HEK293 (cell line): Measurements from ENCODE around the gene C9orf78.

ENCODE experiments used
- BCL11A ChIP-seq: fragments of 450-650 bp; formaldehyde crosslinking; IDR thresholded peaks from 2 replicates; pipeline ENCODE4 v1.5.1; 2016; ENCODE audit warnings: low read depth, missing biosample characterization, missing genetic modification characterization
- SETDB1 ChIP-seq: IDR thresholded peaks from one replicate; pipeline ENCODE4 v1.6.1; 2017; ENCODE audit warnings: mild to moderate bottlenecking, low read length, moderate library complexity, mixed read lengths; ENCODE audit not compliant: insufficient read length
- ZNF248 ChIP-seq: fragments of 450-650 bp; formaldehyde crosslinking; IDR thresholded peaks from 2 replicates; pipeline ENCODE4 v1.5.1; 2017; ENCODE audit warnings: missing biosample characterization, missing genetic modification characterization
- ZNF311 ChIP-seq: fragments of 450-650 bp; formaldehyde crosslinking; IDR thresholded peaks from 2 replicates; pipeline ENCODE4 v1.5.1; 2017; ENCODE audit warnings: missing biosample characterization, missing genetic modification characterization, borderline replicate concordance
- ZNF510 ChIP-seq: fragments of 450-650 bp; formaldehyde crosslinking; IDR thresholded peaks from 2 replicates; pipeline ENCODE4 v1.5.1; 2018; ENCODE audit warnings: mild to moderate bottlenecking, missing genetic modification characterization, missing biosample characterization; ENCODE audit not compliant: insufficient replicate concordance
- ZNF530 ChIP-seq: fragments of 450-650 bp; formaldehyde crosslinking; IDR thresholded peaks from 2 replicates; pipeline ENCODE4 v1.5.1; 2016; ENCODE audit warnings: low read depth, missing biosample characterization, missing genetic modification characterization
- ZNF707 ChIP-seq: fragments of 450-650 bp; formaldehyde crosslinking; IDR thresholded peaks from 2 replicates; pipeline ENCODE4 v1.5.1; 2016; ENCODE audit warnings: missing biosample characterization, missing genetic modification characterization
- ZNF792 ChIP-seq: fragments of 450-650 bp; formaldehyde crosslinking; IDR thresholded peaks from 2 replicates; pipeline ENCODE4 v1.5.1; 2016; ENCODE audit warnings: missing biosample characterization, missing genetic modification characterization
- TF ChIP-seq, protein P1 (sequence below): fragments of 450-650 bp; formaldehyde crosslinking; IDR thresholded peaks from 2 replicates; pipeline ENCODE4 v1.5.1; 2017; ENCODE audit warnings: missing biosample characterization, missing genetic modification characterization
- TF ChIP-seq, protein P2 (sequence below): fragments of 450-650 bp; formaldehyde crosslinking; IDR thresholded peaks from 2 replicates; pipeline ENCODE4 v1.5.1; 2016; ENCODE audit warnings: missing biosample characterization, missing genetic modification characterization
- TF ChIP-seq, protein P3 (sequence below): fragments of 450-650 bp; formaldehyde crosslinking; conservative IDR thresholded peaks from 2 replicates; pipeline ENCODE4 v1.5.1; 2016; ENCODE audit warnings: low read depth, missing biosample characterization, missing genetic modification characterization
- TF ChIP-seq, protein P4 (sequence below): fragments of 450-650 bp; formaldehyde crosslinking; IDR thresholded peaks from 2 replicates; pipeline ENCODE4 v1.5.1; 2016; ENCODE audit warnings: missing biosample characterization, missing genetic modification characterization

DNA sequence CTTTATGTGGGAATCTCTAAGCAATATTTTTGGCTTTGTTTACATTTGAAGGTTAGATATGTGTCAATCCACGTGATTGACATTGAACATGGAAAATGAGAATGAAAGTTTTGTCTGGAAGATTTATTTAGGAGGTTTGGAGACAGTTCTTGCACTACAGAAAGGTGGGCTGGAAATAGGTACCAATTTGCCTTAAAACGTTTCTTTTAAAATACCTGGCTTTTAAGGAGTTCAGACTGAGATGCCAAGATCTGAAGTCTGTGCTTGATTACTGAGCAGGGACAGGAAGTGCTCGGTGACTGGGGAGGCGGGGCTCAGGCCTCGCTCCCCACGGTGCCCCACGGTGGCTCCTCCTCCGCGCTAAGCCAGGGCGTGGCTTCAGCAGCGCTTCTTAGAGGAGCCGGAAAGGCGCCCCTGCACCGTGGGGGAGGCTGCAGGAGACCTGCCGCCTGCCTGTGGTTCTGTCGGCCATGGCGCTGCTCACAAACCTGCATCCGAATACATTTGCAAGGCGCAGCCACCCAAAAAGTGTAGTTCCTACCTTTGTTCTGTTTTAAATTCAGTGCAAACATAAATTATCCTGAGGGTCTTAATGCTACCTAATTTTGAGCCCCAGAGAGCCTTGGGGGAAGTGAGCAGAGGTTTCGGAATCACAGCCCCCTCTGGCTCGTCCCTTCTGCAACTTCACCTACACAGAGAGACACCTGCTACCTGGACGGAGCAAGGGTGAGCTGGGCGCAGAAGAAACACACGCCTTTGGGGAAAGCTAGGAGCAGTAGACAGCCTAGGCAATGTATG is 49.3 kb upstream of the C9orf78 start:
- TF ChIP-seq ZNF530 (tag by site-specific recombination) (no peak), SETDB1 (no peak), ZNF248 (no peak), BCL11A (tag by site-specific recombination) (no peak), ZNF792 (tag by site-specific recombination) (no peak), ZNF707 (no peak), ZNF311 (tag by site-specific recombination) (no peak), ZNF510 (tag by site-specific recombination) (no peak)
- TF ChIP-seq, protein P1, sequence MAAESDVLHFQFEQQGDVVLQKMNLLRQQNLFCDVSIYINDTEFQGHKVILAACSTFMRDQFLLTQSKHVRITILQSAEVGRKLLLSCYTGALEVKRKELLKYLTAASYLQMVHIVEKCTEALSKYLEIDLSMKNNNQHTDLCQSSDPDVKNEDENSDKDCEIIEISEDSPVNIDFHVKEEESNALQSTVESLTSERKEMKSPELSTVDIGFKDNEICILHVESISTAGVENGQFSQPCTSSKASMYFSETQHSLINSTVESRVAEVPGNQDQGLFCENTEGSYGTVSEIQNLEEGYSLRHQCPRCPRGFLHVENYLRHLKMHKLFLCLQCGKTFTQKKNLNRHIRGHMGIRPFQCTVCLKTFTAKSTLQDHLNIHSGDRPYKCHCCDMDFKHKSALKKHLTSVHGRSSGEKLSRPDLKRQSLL (tag by site-specific recombination), result no peak
- TF ChIP-seq, protein P2, sequence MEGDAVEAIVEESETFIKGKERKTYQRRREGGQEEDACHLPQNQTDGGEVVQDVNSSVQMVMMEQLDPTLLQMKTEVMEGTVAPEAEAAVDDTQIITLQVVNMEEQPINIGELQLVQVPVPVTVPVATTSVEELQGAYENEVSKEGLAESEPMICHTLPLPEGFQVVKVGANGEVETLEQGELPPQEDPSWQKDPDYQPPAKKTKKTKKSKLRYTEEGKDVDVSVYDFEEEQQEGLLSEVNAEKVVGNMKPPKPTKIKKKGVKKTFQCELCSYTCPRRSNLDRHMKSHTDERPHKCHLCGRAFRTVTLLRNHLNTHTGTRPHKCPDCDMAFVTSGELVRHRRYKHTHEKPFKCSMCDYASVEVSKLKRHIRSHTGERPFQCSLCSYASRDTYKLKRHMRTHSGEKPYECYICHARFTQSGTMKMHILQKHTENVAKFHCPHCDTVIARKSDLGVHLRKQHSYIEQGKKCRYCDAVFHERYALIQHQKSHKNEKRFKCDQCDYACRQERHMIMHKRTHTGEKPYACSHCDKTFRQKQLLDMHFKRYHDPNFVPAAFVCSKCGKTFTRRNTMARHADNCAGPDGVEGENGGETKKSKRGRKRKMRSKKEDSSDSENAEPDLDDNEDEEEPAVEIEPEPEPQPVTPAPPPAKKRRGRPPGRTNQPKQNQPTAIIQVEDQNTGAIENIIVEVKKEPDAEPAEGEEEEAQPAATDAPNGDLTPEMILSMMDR (tag by site-specific recombination), result peak; percentile 39; the same call in 1 of the 2 replicates
- TF ChIP-seq, protein P3, sequence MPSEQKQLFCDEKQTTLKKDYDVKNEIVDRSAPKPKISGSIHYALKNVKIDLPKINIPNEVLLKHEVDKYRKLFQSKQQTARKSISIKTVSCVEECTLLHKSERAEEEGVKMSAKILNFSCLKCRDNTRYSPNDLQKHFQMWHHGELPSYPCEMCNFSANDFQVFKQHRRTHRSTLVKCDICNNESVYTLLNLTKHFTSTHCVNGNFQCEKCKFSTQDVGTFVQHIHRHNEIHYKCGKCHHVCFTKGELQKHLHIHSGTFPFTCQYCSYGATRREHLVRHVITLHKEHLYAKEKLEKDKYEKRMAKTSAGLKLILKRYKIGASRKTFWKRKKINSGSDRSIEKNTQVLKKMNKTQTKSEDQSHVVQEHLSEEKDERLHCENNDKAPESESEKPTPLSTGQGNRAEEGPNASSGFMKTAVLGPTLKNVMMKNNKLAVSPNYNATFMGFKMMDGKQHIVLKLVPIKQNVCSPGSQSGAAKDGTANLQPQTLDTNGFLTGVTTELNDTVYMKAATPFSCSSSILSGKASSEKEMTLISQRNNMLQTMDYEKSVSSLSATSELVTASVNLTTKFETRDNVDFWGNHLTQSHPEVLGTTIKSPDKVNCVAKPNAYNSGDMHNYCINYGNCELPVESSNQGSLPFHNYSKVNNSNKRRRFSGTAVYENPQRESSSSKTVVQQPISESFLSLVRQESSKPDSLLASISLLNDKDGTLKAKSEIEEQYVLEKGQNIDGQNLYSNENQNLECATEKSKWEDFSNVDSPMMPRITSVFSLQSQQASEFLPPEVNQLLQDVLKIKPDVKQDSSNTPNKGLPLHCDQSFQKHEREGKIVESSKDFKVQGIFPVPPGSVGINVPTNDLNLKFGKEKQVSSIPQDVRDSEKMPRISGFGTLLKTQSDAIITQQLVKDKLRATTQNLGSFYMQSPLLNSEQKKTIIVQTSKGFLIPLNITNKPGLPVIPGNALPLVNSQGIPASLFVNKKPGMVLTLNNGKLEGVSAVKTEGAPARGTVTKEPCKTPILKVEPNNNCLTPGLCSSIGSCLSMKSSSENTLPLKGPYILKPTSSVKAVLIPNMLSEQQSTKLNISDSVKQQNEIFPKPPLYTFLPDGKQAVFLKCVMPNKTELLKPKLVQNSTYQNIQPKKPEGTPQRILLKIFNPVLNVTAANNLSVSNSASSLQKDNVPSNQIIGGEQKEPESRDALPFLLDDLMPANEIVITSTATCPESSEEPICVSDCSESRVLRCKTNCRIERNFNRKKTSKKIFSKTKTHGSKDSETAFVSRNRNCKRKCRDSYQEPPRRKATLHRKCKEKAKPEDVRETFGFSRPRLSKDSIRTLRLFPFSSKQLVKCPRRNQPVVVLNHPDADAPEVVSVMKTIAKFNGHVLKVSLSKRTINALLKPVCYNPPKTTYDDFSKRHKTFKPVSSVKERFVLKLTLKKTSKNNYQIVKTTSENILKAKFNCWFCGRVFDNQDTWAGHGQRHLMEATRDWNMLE (tag by site-specific recombination), result peak; percentile 50; the same call in 1 of the 2 replicates
- TF ChIP-seq, protein P4, sequence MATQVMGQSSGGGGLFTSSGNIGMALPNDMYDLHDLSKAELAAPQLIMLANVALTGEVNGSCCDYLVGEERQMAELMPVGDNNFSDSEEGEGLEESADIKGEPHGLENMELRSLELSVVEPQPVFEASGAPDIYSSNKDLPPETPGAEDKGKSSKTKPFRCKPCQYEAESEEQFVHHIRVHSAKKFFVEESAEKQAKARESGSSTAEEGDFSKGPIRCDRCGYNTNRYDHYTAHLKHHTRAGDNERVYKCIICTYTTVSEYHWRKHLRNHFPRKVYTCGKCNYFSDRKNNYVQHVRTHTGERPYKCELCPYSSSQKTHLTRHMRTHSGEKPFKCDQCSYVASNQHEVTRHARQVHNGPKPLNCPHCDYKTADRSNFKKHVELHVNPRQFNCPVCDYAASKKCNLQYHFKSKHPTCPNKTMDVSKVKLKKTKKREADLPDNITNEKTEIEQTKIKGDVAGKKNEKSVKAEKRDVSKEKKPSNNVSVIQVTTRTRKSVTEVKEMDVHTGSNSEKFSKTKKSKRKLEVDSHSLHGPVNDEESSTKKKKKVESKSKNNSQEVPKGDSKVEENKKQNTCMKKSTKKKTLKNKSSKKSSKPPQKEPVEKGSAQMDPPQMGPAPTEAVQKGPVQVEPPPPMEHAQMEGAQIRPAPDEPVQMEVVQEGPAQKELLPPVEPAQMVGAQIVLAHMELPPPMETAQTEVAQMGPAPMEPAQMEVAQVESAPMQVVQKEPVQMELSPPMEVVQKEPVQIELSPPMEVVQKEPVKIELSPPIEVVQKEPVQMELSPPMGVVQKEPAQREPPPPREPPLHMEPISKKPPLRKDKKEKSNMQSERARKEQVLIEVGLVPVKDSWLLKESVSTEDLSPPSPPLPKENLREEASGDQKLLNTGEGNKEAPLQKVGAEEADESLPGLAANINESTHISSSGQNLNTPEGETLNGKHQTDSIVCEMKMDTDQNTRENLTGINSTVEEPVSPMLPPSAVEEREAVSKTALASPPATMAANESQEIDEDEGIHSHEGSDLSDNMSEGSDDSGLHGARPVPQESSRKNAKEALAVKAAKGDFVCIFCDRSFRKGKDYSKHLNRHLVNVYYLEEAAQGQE, result no peak
